Heart right ventricle (tissue), 16 donors: ENCODE measurements around the gene OXNAD1. TPM values are rescaled to one million over a fixed set of nuclear protein-coding genes. Genes with fewer than 3 reads are reported as not detected.

Source experiments
- ATAC-seq, 8 donors: fragments of 200-7000 bp; cut with Tn5 transposase; one replicate each; pipeline ENCODE4 v1.9.1; 2020; ENCODE audit warnings: mild to moderate bottlenecking in 8 of 8, moderate library complexity in 8 of 8, moderate number of reproducible peaks in 1 of 8
- DNase-seq, 2 donors: peaks; one replicate each; pipeline ENCODE4 v3.0.0-alpha.2; 2020
- H3K27ac ChIP-seq, 10 donors: fragments of 200-600 bp; sonication (generic) in 2 of 10; one replicate each; pipeline versions ENCODE4 v1.5.0 to v1.8.0; 2020 to 2022; ENCODE audit warnings: mild to moderate bottlenecking in 3 of 10
- H3K27me3 ChIP-seq, 7 donors: fragments of 200-600 bp; one replicate each; pipeline ENCODE4 v1.8.0; 2021 to 2022; ENCODE audit warnings: mild to moderate bottlenecking in 2 of 7
- H3K36me3 ChIP-seq, 9 donors: fragments of 200-600 bp; sonication (generic) in 1 of 9; one replicate each; pipeline versions ENCODE4 v1.5.0 to v1.8.0; 2020 to 2022; ENCODE audit warnings: mild to moderate bottlenecking in 2 of 9
- H3K4me1 ChIP-seq, 9 donors: fragments of 200-600 bp; sonication (generic) in 1 of 9; one replicate each; pipeline versions ENCODE4 v1.5.0 to v1.8.0; 2020 to 2022; ENCODE audit warnings: mild to moderate bottlenecking in 4 of 9
- H3K4me3 ChIP-seq, 10 donors: fragments of 200-600 bp; sonication (generic) in 2 of 10; one replicate each; pipeline versions ENCODE4 v1.5.0 to v1.8.0; 2020 to 2022; ENCODE audit warnings: mild to moderate bottlenecking in 7 of 10, moderate library complexity in 2 of 10
- H3K9me3 ChIP-seq, 11 donors: fragments of 200-600 bp in 10 of 11; sonication (generic) in 2 of 11; one replicate each; pipeline versions ENCODE4 v1.5.0 to v1.8.0; 2013 to 2022; ENCODE audit warnings: mild to moderate bottlenecking in 2 of 11, control low read depth in 1 of 11, moderate library complexity in 1 of 11
- CTCF ChIP-seq, 9 donors: fragments of 200-600 bp; sonication (generic) in 2 of 9; IDR thresholded peaks; one replicate each; pipeline versions ENCODE4 v1.5.0 to v1.8.0; 2021 to 2022; ENCODE audit warnings: antibody characterized with exemption in 9 of 9, mild to moderate bottlenecking in 5 of 9, moderate library complexity in 1 of 9
- WGBS, 2 donors: extraction: QIAGEN DNeasy Blood & Tissue Kit; methylation state at CpG; one replicate each; pipeline ENCODE4 v1.1.7; 2013; ENCODE audit warnings: inconsistent platforms in 1 of 2; 5-methylcytosine and 5-hydroxymethylcytosine counted together
- intact Hi-C, 10 donors: fragments of 100-400 bp; cut with DNase I; formaldehyde crosslinking; loops; one replicate each; pipeline versions ENCODE4 v1.11.1 to v1.14.2; 2022
- polyA plus RNA-seq, 2 donors: library from polyadenylated mRNA; stranded (reverse); fragments of 200-250 nt; gene quantifications; one replicate each; pipeline ENCODE4 v1.2.3, GENCODE V29; 2013
- total RNA-seq, 10 donors: library from RNA; stranded (reverse); fragmentation: NEBNext Ultra II Directional in 3 of 10; extraction: Animal tissue kit (Norgen Biotek cat#: 25700) in 3 of 10; gene quantifications; one replicate each; pipeline versions ENCODE4 v1.2.1 to v1.2.4, GENCODE V29; 2021 to 2023
- donor health status: Arrhythmogenic right ventricular cardiomyopathy.
- donor health status: ischemic (EF 13 %, LVEDD 7.1; RV severe dilation, severe dysfunction).
- donor health status: healthy with polysubstance abuse.
- donor health status: DM: no; HTN: yes; CAD: no.
- donor health status: DM: no; HTN: no; CAD: no.
- donor health status: ischemic (EF 25% LVEDD 6.9; RV normal size, moderate dysfunction).
- donor health status: ischemic (EF 25% LVEDD 5.7; RV mildly dilated, moderate dysfunction).
- donor health status: healthy.
- donor health status: DM: yes; HTN: yes; CAD: no.
- donor health status: Ischemic cardiomyopathy.
- donor health status: ischemic (EF 35%, LVEDD 5.7; RV mildly dilated, moderate dysfunction).
- donor health status: nonischemic (EF 11% LVEDD 7.7; RV severe dilation, severe dysfunction).
- donor health status: DM: yes; HTN: yes; CAD: no.
- donor health status: PGD.
- donor health status: ischemic (EF 29% LVEDD 5.4; RV normal size, mild dysfunction).
- donor health status: nonischemic (EF 23%, LVEDD 6.1; RV moderate dilation, normal function).

The OXNAD1 gene
- total and polyA plus RNA-seq, 12 donors = 4.2 to 22.8 (median 17.1) TPM

GRCh38 chr3:16240229-16241023 is 24.6 kb upstream of the OXNAD1 start:
- no peak for ATAC-seq
- Histone ChIP-seq H3K4me1 (peaks cover 0 to 53% (median 35%) of the 10 kb centered on the region in 9 donors), H3K27ac (peak overlapping the region in 1 of 10 donors; percentile 49), H3K4me3 (no peak overlapping the region), H3K36me3 (no peaks in the 10 kb centered on the region), H3K9me3 (no peaks in the 10 kb centered on the region), H3K27me3 (no peaks in the 10 kb centered on the region)
- intact Hi-C loops = loop anchor here in 4 of 10 donors (5.0 to 10.0 kb wide), 4 partner anchors 56 to 616 kb away; no protein-coding TSS in a partner anchor
- no peak for DNase-seq
- no peak for TF ChIP-seq CTCF (IDR thresholded peaks at IDR 0.05)
- WGBS, 2 donors = 81 to 88% methylated on average over 6 of the region's 6 CpGs

GRCh38 chr3:16241225-16241624 is 23.8 kb upstream of the OXNAD1 start:
- Histone ChIP-seq H3K9me3 (no peaks in the 10 kb centered on the region), H3K27me3 (no peaks in the 10 kb centered on the region), H3K27ac (peak overlapping the region in 1 of 10 donors; percentile 49), H3K4me1 (peaks cover 0 to 53% (median 35%) of the 10 kb centered on the region in 9 donors), H3K4me3 (no peak overlapping the region), H3K36me3 (no peaks in the 10 kb centered on the region)
- 96 to 98% methylated on average over 5 of the region's 5 CpGs for WGBS, 2 donors
- ATAC-seq (no peak), DNase-seq (no peak)
- TF ChIP-seq CTCF (IDR thresholded peaks at IDR 0.05) = no peak
- intact Hi-C loops = loop anchor here in 4 of 10 donors (5.0 to 10.0 kb wide), 4 partner anchors 56 to 616 kb away; no protein-coding TSS in a partner anchor

GRCh38 chr3:16242177-16242576 is 22.8 kb upstream of the OXNAD1 start:
- no peaks in the 10 kb centered on the region for H3K27me3 ChIP-seq
- no peak overlapping the region for H3K27ac ChIP-seq
- no peaks in the 10 kb centered on the region for H3K36me3 ChIP-seq
- H3K4me3 ChIP-seq = no peak overlapping the region
- intact Hi-C loops = loop anchor here in 4 of 10 donors (5.0 to 10.0 kb wide), 4 partner anchors 57 to 617 kb away; no protein-coding TSS in a partner anchor
- H3K9me3 ChIP-seq = no peaks in the 10 kb centered on the region
- TF ChIP-seq CTCF (IDR thresholded peaks at IDR 0.05) = no peak
- peaks cover 0 to 46% (median 29%) of the 10 kb centered on the region in 9 donors for H3K4me1 ChIP-seq
- DNase-seq = no peak
- ATAC-seq = no peak
- 96 to 98% methylated on average over 5 of the region's 5 CpGs for WGBS, 2 donors

GRCh38 chr3:16243706-16244490 is 21.1 kb upstream of the OXNAD1 start:
- Histone ChIP-seq H3K36me3 (no peaks in the 10 kb centered on the region), H3K4me3 (no peak overlapping the region), H3K9me3 (no peaks in the 10 kb centered on the region), H3K27ac (peak overlapping the region in 7 of 10 donors; percentile 10 to 53 (median 24)), H3K4me1 (peaks cover 0 to 48% (median 25%) of the 10 kb centered on the region in 9 donors), H3K27me3 (no peaks in the 10 kb centered on the region)
- peak in 1 of 2 donors; percentile 50 for DNase-seq
- peak; percentile 49 to 88 (median 83) for ATAC-seq
- intact Hi-C loops = loop anchor here in 5 of 10 donors (2.0 to 10.0 kb wide), 6 partner anchors 59 to 619 kb away; no protein-coding TSS in a partner anchor
- WGBS, 2 donors = 29 to 36% methylated on average over 9 of the region's 9 CpGs
- TF ChIP-seq CTCF (IDR thresholded peaks at IDR 0.05) = no peak
